ENCODE data around the gene RBKS. TPM values are rescaled to one million over a fixed set of nuclear protein-coding genes. Genes with fewer than 3 reads are reported as not detected.

RBKS gene
- total RNA-seq, 1 experiment from 2014 or later, result 1.7 TPM

DNA sequence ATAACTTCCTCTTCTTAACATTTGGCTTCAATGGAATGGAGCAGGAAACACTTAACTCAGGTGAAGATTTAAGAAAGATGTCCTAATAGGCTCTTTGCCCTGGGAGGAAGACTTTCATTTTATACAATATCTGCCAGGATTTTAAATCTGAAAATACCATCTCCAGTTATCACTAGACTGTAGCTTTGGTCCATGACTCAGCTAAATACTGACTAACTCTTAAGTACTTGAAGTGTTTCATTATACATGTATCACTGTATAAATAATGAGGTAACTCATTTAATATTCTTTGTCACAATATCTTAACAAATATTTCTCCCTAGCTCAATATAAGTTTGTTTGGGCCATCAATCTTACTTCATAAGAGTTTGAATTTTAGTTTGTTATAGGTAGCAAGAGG lies 34.7 kb downstream of the RBKS start:
- ChIA-PET CTCF (no interaction called here), POLR2A (no interaction called here)
- Mint-ChIP-seq H3K4me3 (no peak overlapping the region), H3K27me3 (ENCODE audit: low read depth) (peaks cover 29% of the 10 kb centered on the region), H3K4me1 (no peaks in the 10 kb centered on the region), H3K9me3 (peaks cover 43% of the 10 kb centered on the region), H3K27ac (no peak overlapping the region), H3K36me3 (peaks cover 5% of the 10 kb centered on the region; the same call in 1 of the 2 replicates)
- ATAC-seq (no peak), DNase-seq (ENCODE audit: low spot score) (no peak)
- TF ChIP-seq E2F5 (CRISPR knock-in tag; IDR thresholded peaks at IDR 0.05), result no peak
- TF ChIP-seq SMAD3 (CRISPR knock-in tag; IDR thresholded peaks at IDR 0.05; ENCODE audit: borderline replicate concordance), result no peak
- TF ChIP-seq FOXJ3 (CRISPR knock-in tag; IDR thresholded peaks at IDR 0.05; ENCODE audit: borderline replicate concordance), result no peak
- TF ChIP-seq, protein P1, sequence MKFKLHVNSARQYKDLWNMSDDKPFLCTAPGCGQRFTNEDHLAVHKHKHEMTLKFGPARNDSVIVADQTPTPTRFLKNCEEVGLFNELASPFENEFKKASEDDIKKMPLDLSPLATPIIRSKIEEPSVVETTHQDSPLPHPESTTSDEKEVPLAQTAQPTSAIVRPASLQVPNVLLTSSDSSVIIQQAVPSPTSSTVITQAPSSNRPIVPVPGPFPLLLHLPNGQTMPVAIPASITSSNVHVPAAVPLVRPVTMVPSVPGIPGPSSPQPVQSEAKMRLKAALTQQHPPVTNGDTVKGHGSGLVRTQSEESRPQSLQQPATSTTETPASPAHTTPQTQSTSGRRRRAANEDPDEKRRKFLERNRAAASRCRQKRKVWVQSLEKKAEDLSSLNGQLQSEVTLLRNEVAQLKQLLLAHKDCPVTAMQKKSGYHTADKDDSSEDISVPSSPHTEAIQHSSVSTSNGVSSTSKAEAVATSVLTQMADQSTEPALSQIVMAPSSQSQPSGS (CRISPR knock-in tag; IDR thresholded peaks at IDR 0.05; ENCODE audit: borderline replicate concordance, low read depth), result no peak
- TF ChIP-seq ZNF263 (CRISPR knock-in tag; IDR thresholded peaks at IDR 0.05; ENCODE audit: low read depth), result no peak
- no peak for TF ChIP-seq EMX1 (CRISPR knock-in tag; IDR thresholded peaks at IDR 0.05)
- TF ChIP-seq, protein P2, sequence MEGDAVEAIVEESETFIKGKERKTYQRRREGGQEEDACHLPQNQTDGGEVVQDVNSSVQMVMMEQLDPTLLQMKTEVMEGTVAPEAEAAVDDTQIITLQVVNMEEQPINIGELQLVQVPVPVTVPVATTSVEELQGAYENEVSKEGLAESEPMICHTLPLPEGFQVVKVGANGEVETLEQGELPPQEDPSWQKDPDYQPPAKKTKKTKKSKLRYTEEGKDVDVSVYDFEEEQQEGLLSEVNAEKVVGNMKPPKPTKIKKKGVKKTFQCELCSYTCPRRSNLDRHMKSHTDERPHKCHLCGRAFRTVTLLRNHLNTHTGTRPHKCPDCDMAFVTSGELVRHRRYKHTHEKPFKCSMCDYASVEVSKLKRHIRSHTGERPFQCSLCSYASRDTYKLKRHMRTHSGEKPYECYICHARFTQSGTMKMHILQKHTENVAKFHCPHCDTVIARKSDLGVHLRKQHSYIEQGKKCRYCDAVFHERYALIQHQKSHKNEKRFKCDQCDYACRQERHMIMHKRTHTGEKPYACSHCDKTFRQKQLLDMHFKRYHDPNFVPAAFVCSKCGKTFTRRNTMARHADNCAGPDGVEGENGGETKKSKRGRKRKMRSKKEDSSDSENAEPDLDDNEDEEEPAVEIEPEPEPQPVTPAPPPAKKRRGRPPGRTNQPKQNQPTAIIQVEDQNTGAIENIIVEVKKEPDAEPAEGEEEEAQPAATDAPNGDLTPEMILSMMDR (IDR thresholded peaks at IDR 0.05), result no peak
- TF ChIP-seq, protein P3, sequence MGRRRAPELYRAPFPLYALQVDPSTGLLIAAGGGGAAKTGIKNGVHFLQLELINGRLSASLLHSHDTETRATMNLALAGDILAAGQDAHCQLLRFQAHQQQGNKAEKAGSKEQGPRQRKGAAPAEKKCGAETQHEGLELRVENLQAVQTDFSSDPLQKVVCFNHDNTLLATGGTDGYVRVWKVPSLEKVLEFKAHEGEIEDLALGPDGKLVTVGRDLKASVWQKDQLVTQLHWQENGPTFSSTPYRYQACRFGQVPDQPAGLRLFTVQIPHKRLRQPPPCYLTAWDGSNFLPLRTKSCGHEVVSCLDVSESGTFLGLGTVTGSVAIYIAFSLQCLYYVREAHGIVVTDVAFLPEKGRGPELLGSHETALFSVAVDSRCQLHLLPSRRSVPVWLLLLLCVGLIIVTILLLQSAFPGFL (CRISPR knock-in tag; IDR thresholded peaks at IDR 0.05; ENCODE audit: borderline replicate concordance), result no peak
- TF ChIP-seq ETV6 (CRISPR knock-in tag; IDR thresholded peaks at IDR 0.05), result no peak

- ATAC-seq (no peak), DNase-seq (ENCODE audit: low spot score) (no peak)
- Mint-ChIP-seq H3K4me3 (no peak overlapping the region), H3K9me3 (peaks cover 43% of the 10 kb centered on the region), H3K27me3 (ENCODE audit: low read depth) (peaks cover 24% of the 10 kb centered on the region), H3K27ac (no peak overlapping the region), H3K36me3 (peaks cover 5% of the 10 kb centered on the region; the same call in 1 of the 2 replicates), H3K4me1 (no peaks in the 10 kb centered on the region)
- TF ChIP-seq GABPB1 (CRISPR knock-in tag; IDR thresholded peaks at IDR 0.05) (no peak), NR1H2 (CRISPR knock-in tag; IDR thresholded peaks at IDR 0.05) (no peak), ESRRA (CRISPR knock-in tag; IDR thresholded peaks at IDR 0.05; ENCODE audit: borderline replicate concordance) (no peak), AR (CRISPR knock-in tag; IDR thresholded peaks at IDR 0.05) (no peak), FOXP4 (CRISPR knock-in tag; IDR thresholded peaks at IDR 0.05) (no peak), SMAD3 (CRISPR knock-in tag; IDR thresholded peaks at IDR 0.05; ENCODE audit: borderline replicate concordance) (no peak), MXD4 (CRISPR knock-in tag; IDR thresholded peaks at IDR 0.05; ENCODE audit: borderline replicate concordance) (no peak), ZNF219 (CRISPR knock-in tag; IDR thresholded peaks at IDR 0.05; ENCODE audit: borderline replicate concordance) (no peak), RELA (CRISPR knock-in tag; IDR thresholded peaks at IDR 0.05; ENCODE audit: borderline replicate concordance) (no peak)
- CTCF ChIA-PET, result no interaction called here
- POLR2A ChIA-PET, result no interaction called here
These were observed 35.8 kb downstream of the RBKS start for GRCh38 chr2:27854229-27854862.

Data from WTC11 (cell line).